ENCODE results near the gene DDX49. TPM values are rescaled to one million over a fixed set of nuclear protein-coding genes. Genes with fewer than 3 reads are reported as not detected.
A peak's percentile ranks its signal among the peaks of the same experiment; 100 is the strongest.

The DDX49 gene
- polyA plus RNA-seq (2013, experiment 1 of 2) = 24.4 TPM
- polyA plus RNA-seq (2013, experiment 2 of 2) = 23.3 TPM

DNA sequence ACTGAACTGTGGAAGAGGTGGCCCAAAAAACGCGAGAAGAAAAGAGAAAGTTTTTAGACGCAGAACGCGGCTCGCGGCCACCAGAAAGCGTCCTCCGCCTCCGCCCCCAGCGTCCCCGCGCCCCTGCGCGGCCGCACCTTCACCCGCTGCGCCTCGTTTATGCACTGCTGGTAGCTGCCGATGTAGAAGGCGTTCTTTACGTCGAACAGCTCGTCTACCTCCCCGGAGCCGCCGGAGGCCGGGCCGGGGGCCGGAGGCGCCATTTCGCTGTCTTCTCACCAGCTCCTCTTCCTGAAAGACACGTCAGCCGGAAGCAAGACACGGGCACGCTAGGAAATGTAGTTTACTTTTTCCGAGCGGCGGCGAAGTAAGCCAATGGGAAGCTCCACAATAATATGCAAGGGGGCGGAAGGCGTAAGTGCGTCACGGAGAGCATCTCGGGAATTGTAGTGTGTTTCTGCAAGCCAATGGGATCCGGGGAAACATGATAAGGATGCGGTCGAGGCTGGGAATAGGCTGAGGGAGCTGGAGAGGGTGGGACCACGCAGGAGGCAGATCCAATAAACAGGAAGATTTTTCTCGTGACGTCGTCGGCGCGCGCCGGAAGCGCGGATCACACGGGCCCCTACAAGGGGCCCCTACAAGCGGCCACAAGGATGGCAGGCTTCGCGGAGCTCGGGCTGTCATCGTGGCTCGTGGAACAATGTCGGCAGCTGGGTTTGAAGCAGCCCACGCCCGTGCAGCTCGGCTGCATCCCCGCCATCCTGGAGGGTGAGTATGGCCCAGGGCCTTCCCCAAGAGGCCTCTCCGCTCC, at the start of gene DDX49, which contains the start of gene COPE:
Gene DDX49 (plus strand): TSS at position 630 of the 814 bp plus-strand sequence. CDS start 27 bp downstream, at position 657.
Gene COPE (minus strand): TSS at position 302 of the 814 bp plus-strand sequence. CDS start 39 bp downstream, at position 263.
- peaks cover 50% of the 10 kb centered on the region for H3K36me3 ChIP-seq (ENCODE audit: control insufficient read depth, insufficient read depth, low read length)
- H3K4me1 ChIP-seq (ENCODE audit: control insufficient read depth, insufficient read depth, low read length, poor library complexity, severe bottlenecking) = peaks cover 5% of the 10 kb centered on the region
- H3K27ac ChIP-seq (ENCODE audit: low read depth, low read length, severe bottlenecking) = peak within 1 kb of the TSS; percentile 97
- peak within 1 kb of the TSS; percentile 82 for H3K4me3 ChIP-seq (ENCODE audit: extremely low read depth, insufficient read depth, low read length, poor library complexity, severe bottlenecking)
- H3K9me3 ChIP-seq (ENCODE audit: control insufficient read depth, low read length) = no peaks in the 10 kb centered on the region
- WGBS, 2 experiments (ENCODE audit: insufficient coverage in 2 of 2) = 0% methylated on average over 68 to 69 of the region's 72 CpGs

DNA sequence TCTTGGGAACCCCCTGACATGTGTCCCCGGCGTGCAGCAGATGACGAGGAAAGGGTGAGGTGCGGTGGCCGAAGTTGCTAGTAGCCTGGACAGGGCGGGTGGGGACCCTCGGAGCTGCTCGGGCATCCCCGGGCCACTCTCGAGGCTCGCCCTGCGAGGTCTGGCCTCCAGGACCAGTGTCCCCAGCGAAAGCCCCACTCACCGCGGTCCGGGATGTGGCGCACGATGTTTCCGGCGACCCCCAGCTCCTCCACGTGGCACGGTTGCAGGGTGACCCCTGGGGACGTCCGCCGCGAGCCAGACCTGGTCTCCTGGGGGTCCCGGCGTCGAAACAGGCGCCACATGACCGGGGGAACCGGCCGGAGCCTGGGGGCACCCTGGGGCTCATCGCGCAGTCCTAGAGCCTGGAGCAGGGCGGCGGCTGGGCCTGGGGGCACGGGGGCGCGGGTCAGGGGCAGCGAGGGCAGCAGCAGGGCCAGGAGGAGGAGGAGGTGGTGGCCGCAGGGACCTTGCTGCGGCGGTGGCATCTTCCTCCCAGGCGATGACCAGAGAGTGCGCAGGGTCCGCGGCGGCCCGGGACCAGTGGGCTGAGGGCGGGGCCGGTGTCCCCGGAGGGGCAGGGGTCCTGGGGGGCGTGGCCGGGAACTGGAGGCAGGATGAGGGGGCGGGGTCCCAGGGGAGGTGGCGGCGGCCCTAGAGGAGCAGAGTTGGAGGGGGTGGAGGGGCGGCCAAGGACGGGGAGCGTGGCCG, 49.6 kb upstream of the DDX49 start:
- H3K36me3 ChIP-seq (ENCODE audit: control insufficient read depth, insufficient read depth, low read length) = peaks cover 39% of the 10 kb centered on the region
- H3K9me3 ChIP-seq (ENCODE audit: control insufficient read depth, low read length) = no peaks in the 10 kb centered on the region
- H3K4me3 ChIP-seq (ENCODE audit: extremely low read depth, insufficient read depth, low read length, poor library complexity, severe bottlenecking) = no peak overlapping the region
- no peaks in the 10 kb centered on the region for H3K4me1 ChIP-seq (ENCODE audit: control insufficient read depth, insufficient read depth, low read length, poor library complexity, severe bottlenecking)
- whole genome bisulfite sequencing, 2 experiments (ENCODE audit: insufficient coverage in 2 of 2) = 96 to 97% methylated on average over 43 to 46 of the region's 62 CpGs
- no peak overlapping the region for H3K27ac ChIP-seq (ENCODE audit: low read depth, low read length, severe bottlenecking)

DNA sequence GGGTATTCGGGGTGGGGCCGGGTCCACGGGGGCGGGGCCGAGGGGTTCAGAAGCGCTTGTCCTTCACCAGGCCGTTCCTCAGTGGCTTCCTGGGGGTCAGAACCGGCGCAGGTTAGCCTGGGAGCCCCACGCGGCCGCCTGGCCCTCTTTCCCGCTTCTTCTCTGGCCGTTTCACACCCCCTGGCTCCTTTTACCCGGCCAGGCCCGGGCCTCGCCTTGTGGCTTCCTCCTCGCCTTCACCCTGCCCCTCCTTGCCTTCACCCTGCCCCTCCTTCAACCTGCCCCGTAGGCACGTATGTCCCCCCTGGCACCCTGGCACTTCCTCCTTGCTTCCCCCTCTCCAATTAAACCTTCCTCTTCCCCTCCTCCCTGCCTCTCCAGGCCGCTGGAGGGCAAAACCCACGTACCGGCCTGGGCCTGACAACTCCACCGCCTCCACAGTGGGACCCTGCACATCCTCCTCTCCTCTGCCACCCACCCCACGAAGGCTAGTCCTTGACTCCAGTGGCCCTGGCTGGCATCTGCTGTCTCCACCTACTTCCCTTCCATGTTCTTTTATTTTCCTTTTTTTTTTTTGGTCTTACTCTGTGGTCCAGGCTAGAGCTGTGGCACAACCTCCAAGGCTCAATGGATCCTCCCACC, 48.9 kb upstream of the DDX49 start:
- no peaks in the 10 kb centered on the region for H3K4me1 ChIP-seq (ENCODE audit: control insufficient read depth, insufficient read depth, low read length, poor library complexity, severe bottlenecking)
- H3K27ac ChIP-seq (ENCODE audit: low read depth, low read length, severe bottlenecking) = no peak overlapping the region
- H3K36me3 ChIP-seq (ENCODE audit: control insufficient read depth, insufficient read depth, low read length) = peaks cover 32% of the 10 kb centered on the region
- no peak overlapping the region for H3K4me3 ChIP-seq (ENCODE audit: extremely low read depth, insufficient read depth, low read length, poor library complexity, severe bottlenecking)
- H3K9me3 ChIP-seq (ENCODE audit: control insufficient read depth, low read length) = no peaks in the 10 kb centered on the region
- 93 to 96% methylated on average over 17 to 25 of the region's 25 CpGs for WGBS, 2 experiments (ENCODE audit: insufficient coverage in 2 of 2)

GRCh38 chr19:18871543-18871942, 48.0 kb upstream of the DDX49 start:
- Histone ChIP-seq H3K27ac (ENCODE audit: low read depth, low read length, severe bottlenecking) (no peak overlapping the region), H3K9me3 (ENCODE audit: control insufficient read depth, low read length) (no peaks in the 10 kb centered on the region), H3K36me3 (ENCODE audit: control insufficient read depth, insufficient read depth, low read length) (peaks cover 33% of the 10 kb centered on the region), H3K4me3 (ENCODE audit: extremely low read depth, insufficient read depth, low read length, poor library complexity, severe bottlenecking) (no peak overlapping the region), H3K4me1 (ENCODE audit: control insufficient read depth, insufficient read depth, low read length, poor library complexity, severe bottlenecking) (no peaks in the 10 kb centered on the region)
- WGBS, 2 experiments (ENCODE audit: insufficient coverage in 2 of 2) = 70 to 90% methylated on average over 3 to 4 of the region's 7 CpGs

- Histone ChIP-seq H3K9me3 (ENCODE audit: control insufficient read depth, low read length) (no peaks in the 10 kb centered on the region), H3K4me1 (ENCODE audit: control insufficient read depth, insufficient read depth, low read length, poor library complexity, severe bottlenecking) (no peaks in the 10 kb centered on the region), H3K4me3 (ENCODE audit: extremely low read depth, insufficient read depth, low read length, poor library complexity, severe bottlenecking) (no peak overlapping the region), H3K27ac (ENCODE audit: low read depth, low read length, severe bottlenecking) (no peak overlapping the region), H3K36me3 (ENCODE audit: control insufficient read depth, insufficient read depth, low read length) (peaks cover 48% of the 10 kb centered on the region)
- 97 to 100% methylated on average over 3 to 4 of the region's 5 CpGs for WGBS, 2 experiments (ENCODE audit: insufficient coverage in 2 of 2)
Measured at GRCh38 chr19:18875726-18876125, 43.8 kb upstream of the DDX49 start.

DNA sequence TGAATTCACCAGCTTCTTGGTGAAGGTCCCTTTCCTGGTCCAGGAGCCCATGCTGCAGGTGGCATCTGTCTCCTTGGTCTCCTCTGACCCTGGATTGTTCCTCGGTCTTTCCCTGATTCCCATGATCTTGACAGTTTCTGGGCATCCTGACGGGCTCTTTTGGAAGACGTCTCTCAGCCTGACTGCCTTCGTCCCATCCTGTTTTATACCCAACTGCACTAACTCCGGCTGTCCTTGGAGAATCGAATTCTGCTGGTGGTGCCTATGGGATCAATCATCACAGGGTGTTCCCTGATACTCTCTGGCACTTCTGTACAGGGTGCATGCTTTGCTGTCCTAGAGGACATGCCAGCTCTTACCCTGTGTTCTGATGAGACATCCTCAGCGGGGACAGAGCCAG, 42.6 kb upstream of the DDX49 start:
- Histone ChIP-seq H3K4me1 (ENCODE audit: control insufficient read depth, insufficient read depth, low read length, poor library complexity, severe bottlenecking) (no peaks in the 10 kb centered on the region), H3K9me3 (ENCODE audit: control insufficient read depth, low read length) (no peaks in the 10 kb centered on the region), H3K4me3 (ENCODE audit: extremely low read depth, insufficient read depth, low read length, poor library complexity, severe bottlenecking) (no peak overlapping the region), H3K27ac (ENCODE audit: low read depth, low read length, severe bottlenecking) (no peak overlapping the region), H3K36me3 (ENCODE audit: control insufficient read depth, insufficient read depth, low read length) (peaks cover 56% of the 10 kb centered on the region)
- WGBS, 2 experiments (ENCODE audit: insufficient coverage in 2 of 2) = 100% methylated on average over 7 of the region's 7 CpGs

GRCh38 chr19:18878058-18878797, 41.3 kb upstream of the DDX49 start:
- no peak overlapping the region for H3K27ac ChIP-seq (ENCODE audit: low read depth, low read length, severe bottlenecking)
- no peak overlapping the region for H3K4me3 ChIP-seq (ENCODE audit: extremely low read depth, insufficient read depth, low read length, poor library complexity, severe bottlenecking)
- WGBS, 2 experiments (ENCODE audit: insufficient coverage in 2 of 2) = 88 to 96% methylated on average over 18 to 24 of the region's 25 CpGs
- no peaks in the 10 kb centered on the region for H3K9me3 ChIP-seq (ENCODE audit: control insufficient read depth, low read length)
- H3K36me3 ChIP-seq (ENCODE audit: control insufficient read depth, insufficient read depth, low read length) = peaks cover 64% of the 10 kb centered on the region
- no peaks in the 10 kb centered on the region for H3K4me1 ChIP-seq (ENCODE audit: control insufficient read depth, insufficient read depth, low read length, poor library complexity, severe bottlenecking)

DNA sequence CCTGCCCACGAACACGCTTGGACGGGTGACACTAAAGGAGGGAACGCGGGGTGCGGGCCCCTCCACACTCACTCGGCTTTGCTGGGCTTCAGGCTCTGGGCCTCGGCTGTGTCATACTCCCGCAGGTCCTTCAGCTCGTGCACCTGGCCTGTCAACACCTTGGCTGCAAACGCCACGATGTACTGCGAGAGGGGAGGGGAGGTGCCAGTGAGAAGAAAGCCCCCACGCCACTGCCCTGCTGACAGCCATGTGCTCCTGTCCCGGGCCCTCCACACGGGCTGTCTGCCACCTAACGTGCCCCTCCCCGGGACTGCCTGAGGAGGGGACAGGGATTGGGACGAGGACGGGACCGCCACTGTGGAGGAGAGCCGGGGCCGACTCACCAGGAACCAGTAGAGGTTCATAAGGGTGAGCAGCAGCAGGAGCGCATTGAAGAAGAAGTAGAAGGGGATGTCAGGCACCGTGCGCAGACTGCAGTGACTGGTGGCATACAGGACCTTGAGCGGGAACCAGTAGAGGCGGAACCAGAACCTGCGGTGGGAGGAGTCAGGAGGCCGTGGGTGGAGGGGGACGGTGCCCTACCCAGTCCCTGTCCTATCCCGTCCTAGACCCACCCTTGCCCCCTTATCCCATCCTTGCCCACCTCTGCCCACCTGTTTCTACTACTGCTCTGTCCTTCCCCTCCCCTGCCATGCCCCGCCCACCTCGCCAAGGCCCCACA, 40.5 kb upstream of the DDX49 start:
- peaks cover 67% of the 10 kb centered on the region for H3K36me3 ChIP-seq (ENCODE audit: control insufficient read depth, insufficient read depth, low read length)
- H3K9me3 ChIP-seq (ENCODE audit: control insufficient read depth, low read length) = no peaks in the 10 kb centered on the region
- 92 to 97% methylated on average over 20 to 32 of the region's 34 CpGs for WGBS, 2 experiments (ENCODE audit: insufficient coverage in 2 of 2)
- no peaks in the 10 kb centered on the region for H3K4me1 ChIP-seq (ENCODE audit: control insufficient read depth, insufficient read depth, low read length, poor library complexity, severe bottlenecking)
- H3K27ac ChIP-seq (ENCODE audit: low read depth, low read length, severe bottlenecking) = no peak overlapping the region
- no peak overlapping the region for H3K4me3 ChIP-seq (ENCODE audit: extremely low read depth, insufficient read depth, low read length, poor library complexity, severe bottlenecking)

- 79 to 93% methylated on average over 5 to 12 of the region's 13 CpGs for WGBS, 2 experiments (ENCODE audit: insufficient coverage in 2 of 2)
Measured at GRCh38 chr19:18879579-18880373, 39.7 kb upstream of the DDX49 start.

More at GRCh38 chr19:18879579-18880373, 39.7 kb upstream of the DDX49 start:
- Histone ChIP-seq H3K36me3 (ENCODE audit: control insufficient read depth, insufficient read depth, low read length) (peaks cover 68% of the 10 kb centered on the region), H3K4me1 (ENCODE audit: control insufficient read depth, insufficient read depth, low read length, poor library complexity, severe bottlenecking) (no peaks in the 10 kb centered on the region), H3K9me3 (ENCODE audit: control insufficient read depth, low read length) (no peaks in the 10 kb centered on the region), H3K4me3 (ENCODE audit: extremely low read depth, insufficient read depth, low read length, poor library complexity, severe bottlenecking) (no peak overlapping the region), H3K27ac (ENCODE audit: low read depth, low read length, severe bottlenecking) (no peak overlapping the region)
